GM18502 (cell line): ENCODE results near the gene OR6J1.
A peak's percentile ranks its signal among the peaks of the same experiment; 100 is the strongest.
"Not testable (repeated sequence)": the region's sequence is repeated elsewhere in the genome, so short reads cannot be mapped to it uniquely, and the experiment has no call there.

Experiments used
- ATAC-seq: cut with Tn5 transposase; IDR thresholded peaks from one replicate; pipeline ENCODE4 v1.9.1; 2021; ENCODE audit warnings: mild to moderate bottlenecking; ENCODE audit not compliant: unreplicated experiment, poor library complexity

The OR6J1 gene

DNA sequence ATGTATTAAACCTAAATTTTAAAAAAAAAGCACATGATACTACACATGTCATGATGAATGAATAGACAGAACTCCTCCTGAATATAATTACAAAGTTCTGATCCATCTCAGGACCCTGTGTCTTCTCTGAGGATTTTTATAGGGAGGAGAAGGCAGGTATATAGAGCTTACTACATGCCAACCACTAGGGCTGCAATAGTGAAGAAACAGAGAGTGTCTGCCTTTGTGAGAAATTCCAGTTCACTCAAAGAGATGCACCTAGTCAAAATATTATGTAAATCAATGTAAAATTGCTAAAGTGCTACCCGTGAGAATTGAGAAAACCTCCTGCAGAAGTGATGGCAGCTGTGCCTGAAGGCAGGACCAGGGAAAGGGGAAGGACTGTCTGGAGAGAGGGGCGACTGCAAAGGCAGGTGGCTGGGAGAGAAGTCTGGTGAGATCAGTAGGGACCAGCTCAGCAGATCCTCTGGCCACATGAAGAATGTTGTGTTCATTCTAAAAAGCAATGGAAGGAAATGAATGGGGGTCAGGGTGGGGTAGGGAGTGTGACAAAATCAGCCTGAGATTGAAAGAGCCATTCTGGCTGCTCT lies 31.0 kb downstream of the OR6J1 start:
- no peak for ATAC-seq

DNA sequence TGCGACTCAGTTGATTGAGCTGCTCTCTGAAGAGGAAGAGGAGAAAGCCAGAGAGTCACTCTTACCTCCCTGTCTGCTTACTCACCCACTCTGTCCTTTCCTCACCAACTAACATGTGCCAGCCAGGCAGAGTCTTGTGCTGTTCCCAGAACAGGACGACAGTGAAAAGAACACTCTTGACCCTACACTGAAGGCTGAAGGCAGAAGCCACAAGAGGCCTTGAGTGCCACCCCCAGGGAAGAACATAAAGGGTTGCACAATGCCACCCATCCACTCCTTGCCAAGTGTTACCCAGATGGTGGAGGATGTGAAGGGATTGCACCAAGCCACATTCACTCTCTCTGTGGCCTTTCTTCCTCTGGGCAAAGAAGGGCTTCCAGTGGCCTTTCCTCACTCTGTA lies 33.2 kb downstream of the OR6J1 start:
- ATAC-seq: no peak

DNA sequence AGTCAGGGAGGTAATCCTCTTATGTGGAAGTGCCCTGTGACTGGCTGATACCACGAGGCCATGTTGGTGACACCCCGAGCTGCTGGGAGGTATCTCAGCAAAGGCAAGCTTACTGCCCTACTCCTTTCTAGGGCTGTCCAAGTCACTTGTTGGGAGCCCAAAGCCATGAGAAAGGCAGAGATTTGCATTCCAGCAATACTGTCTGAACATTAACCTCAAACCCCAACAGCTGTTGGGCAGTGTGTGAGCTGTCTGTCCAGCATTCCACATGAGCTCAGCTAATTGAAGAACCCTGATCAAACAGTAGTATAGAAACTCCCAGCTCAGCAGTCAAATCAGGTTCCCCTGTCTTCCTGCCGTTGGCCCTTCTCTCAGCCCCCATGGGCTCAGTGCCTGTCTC lies 36.9 kb downstream of the OR6J1 start:
- no peak for ATAC-seq

DNA sequence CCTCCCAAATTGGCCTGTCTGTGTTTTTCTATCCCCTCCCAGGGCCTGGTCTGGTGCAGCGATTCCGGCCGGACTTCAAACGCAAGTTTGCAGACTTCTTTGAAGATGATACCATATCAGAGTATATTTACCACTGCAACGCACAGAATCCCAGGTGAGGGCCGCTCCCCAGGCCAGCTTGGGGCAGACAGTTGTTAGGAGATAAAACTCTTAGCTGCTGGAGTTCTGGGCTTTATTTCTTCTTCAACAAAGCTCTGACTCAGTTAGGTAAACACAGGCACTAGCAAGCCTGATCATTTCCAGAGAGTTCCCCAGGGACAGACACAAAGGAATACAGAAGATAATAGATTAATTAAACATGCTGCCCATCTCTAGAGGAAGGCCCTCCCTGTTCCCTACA lies 37.8 kb downstream of the OR6J1 start:
- no peak for ATAC-seq

DNA sequence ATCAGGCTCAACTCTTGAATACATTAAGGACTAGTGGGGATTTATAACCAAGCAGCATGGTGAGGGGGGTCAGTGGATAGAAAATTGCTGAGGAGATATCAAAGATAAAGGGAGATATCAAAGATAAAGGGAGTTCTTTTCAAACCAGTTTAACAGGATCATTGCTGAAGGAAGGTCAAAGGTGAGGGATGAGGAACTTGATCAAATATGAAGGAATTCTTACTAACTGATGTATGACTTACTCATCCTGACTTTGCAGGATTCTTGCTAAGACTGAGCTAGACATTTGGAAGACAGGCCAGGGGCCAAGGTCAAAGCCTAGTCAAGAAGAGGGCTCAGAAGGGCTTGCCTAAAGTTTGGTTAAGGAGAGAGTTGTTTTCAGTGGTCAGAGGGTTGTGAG lies 41.3 kb downstream of the OR6J1 start:
- ATAC-seq: no peak

DNA sequence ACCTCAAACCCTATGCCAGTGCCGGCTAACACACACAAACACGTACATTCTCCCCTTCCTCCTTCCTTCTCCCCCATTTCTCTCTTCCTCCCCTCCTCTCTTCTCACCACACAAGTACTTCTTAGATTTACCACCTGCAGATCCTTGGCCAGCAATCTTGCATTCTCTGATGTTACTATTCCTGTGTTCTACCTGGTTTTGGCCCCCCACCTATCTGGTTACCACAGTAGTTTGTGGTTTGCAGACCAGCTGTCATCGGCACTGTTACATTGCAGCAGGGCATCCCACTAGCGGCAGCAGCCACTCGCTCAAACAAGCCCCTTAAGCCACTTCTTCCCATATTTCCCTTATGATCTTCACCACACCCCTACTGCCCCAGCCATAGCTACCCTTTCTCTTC lies 42.2 kb downstream of the OR6J1 start:
- no peak for ATAC-seq

DNA sequence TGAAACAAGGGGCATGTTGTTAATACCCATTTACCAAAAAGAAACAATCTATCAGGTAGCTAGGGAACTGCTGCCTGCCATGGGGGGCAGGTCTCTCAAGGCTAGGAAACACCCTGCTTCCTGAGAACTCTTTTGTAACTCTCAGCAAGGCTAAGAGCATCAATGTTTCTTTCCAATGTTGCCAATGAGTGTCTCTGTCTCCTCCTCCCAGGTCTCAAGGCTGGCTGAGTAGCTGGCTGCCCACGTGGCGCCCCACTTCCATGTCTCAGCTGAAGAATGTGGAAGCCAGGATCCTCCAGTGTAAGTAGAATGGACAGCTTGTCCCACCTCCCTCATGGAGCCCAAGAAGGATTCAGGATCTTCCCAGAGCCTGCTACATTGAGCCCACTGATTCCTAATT lies 42.7 kb downstream of the OR6J1 start:
- ATAC-seq: no peak

DNA sequence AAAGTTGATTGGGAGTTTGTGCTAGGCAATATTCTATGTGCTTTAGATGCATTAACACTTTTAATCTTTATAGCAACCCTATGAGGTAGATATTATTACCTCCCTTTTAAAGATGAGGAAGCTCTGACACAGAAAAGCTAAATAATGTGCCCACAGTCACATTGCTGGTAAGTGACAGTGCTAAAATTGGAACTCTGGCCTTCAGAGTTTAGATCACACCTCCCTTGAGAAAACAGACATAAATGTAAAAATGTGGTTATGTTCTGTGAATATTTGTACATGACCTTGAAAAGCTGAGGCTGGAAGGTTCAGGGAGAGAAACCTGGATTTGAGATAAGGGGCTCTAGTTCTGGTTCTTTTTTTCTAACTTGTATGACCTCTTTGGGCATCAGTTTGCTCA lies 44.1 kb downstream of the OR6J1 start:
- ATAC-seq: no peak

DNA sequence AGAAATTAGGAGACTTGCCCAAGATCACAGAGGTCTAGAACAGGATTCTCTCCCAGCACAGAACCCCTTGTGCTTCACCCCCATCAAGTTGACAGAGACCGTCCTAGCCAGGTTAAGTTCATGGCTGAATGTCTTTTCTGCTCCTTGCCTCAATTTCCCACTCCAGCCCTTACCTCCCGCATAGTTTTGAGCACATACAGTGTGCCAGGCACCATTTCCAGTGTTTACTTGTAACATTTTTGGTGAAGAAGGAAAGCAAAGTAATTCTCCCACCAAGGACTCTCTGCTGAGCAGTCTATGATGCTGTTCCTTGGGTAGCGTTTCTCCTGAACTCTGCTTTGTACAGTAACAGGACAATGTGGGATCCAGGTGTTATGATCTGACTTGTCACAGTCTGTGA lies 44.8 kb downstream of the OR6J1 start:
- no peak for ATAC-seq

DNA sequence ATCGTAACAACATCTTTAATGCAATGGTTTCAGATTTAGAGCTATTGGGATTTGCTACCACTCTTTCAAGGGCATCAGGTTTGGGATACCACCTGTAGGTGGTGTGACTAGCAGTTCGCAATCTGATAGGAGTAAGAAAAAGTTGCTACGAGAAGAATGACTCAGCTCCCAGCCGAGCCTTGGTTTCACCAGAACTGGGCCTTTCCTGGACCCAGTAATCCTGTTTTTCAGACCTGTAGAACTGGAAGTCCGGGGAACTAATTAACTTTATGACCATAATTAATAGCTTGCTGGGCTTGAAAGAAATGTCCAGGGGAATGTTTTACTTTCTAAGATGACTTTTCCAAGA lies 45.3 kb downstream of the OR6J1 start:
- no peak for ATAC-seq

DNA sequence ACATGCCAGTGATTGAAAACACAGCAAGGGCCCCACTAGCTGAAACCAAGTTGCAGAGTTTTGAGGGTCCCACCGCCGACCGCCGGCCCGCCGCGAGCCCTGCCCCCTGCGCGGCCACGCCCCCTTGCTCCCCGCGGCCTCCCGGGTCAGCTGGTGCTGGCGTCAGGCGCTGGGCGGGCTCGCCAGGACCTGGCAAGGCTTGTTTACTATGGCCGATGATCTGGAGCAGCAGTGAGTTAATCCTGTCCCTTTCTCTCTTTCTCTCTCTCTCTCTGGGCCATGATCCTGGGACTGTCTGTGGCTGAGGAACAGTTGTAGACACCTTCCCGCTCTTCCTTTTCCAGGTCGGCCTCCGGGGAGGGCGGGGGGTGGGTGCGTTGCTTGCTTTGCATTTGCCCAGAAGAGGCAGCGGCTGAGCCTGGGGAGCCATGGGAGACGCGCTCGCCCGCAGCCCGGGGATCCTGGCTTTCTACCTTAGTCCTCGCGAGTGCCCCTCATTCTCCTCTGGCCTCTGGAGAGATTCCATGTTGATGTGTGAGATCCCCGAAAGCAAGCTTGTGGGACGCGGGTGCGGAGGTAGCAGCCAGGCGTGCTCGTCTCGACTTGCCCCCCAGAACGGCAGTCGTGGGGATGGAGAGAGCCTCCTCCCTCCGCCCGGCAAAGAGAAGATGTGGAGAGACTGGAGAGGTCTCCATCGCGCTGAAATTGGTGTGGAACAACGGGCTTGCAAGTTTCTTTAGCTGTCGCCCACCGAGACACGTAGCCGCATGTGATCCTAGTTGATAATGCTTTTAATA lies 45.9 kb downstream of the OR6J1 start, which contains the start of gene ABHD4:
TSS of gene ABHD4 (plus strand) at position 202 of the 797 bp plus-strand sequence. CDS start at position 209, 7 bp downstream.
- peak; percentile 89 for ATAC-seq

DNA sequence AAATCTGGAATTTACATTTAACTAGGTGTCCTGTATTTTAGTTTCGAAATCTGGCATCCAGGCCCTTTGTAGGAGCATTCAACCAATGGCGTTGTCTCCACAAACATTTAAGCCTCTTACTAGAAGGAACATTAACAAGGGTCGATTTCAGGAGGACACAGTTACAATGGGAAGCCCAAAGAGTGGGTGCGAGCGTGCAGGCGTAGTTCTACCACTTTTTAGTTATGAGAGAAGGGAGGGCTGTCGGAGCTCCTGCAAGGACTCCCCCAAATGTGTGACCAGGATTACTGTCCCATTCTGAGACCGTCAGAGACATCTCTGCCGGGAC lies 46.4 kb downstream of the OR6J1 start:
- ATAC-seq: peak; percentile 32

DNA sequence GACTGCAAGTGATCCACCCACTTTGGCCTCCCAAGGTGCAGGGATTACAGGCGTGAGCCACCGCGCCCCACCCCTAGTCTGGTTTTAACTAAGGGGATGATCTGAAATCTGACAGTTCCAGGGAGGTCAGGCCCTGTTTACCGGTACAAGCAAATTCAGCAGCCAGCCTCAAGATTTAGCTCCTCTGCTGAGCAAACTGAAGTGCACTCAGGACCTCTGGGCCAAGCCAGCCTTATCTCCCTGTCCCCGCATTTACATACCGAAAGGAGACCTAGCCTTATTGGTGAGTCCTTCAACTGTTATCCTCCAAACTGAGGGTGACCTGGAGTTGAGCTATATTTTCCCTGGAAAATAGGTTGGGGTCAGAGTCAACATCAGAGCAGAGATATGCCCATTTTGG lies 46.9 kb downstream of the OR6J1 start:
- ATAC-seq: no peak

DNA sequence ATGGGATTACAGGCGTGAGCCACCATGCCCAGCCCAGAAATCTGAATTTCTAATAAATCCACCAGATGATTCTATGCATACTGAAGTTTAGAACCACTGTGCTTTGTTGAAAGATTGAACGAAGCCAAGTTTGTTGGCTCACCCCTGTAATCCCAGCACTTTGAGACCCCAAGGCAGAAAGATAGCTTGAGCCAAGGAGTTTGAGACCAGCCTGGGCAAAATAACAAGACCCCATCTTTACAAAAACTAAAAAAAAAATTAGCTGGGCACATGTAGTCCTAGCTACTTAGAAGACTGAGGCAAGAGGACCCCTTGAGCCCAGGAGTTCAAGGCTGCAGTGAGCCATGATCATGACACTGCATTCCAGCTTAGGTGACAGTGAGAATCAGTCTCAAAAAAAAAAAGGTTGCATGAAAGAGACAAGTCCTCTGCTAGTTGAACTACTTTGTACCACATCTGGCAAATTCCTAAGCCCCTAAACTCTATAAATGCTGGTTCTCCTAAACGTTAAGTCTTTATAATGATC lies 47.7 kb downstream of the OR6J1 start:
- no peak for ATAC-seq

DNA sequence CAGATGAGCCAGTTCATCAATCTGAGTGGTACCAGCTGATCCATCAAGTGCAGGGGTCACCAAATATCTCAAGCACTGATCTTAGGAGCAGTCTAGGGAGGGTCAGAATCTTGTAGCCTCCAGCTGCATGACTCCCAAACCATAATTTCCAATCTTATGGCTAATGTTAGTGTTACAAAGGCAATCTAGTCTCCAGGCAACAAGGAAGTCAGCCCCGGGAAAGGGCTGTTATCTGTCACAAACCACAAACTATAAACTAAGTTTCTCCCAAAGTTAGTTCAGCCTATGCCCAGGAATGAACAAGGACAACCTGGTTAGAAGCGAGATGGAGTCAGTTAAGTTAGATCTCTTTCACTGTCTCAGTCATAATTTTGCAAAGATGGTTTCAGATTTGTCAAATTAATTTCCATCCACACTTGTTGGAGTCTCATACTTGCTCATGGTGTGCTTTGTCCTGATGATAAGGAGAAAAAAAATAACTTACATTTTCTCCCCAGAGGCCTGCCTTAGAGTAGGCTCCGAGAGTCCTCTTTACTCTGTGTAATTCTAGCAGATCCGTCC lies 49.9 kb downstream of the OR6J1 start:
- ATAC-seq: no peak

DNA sequence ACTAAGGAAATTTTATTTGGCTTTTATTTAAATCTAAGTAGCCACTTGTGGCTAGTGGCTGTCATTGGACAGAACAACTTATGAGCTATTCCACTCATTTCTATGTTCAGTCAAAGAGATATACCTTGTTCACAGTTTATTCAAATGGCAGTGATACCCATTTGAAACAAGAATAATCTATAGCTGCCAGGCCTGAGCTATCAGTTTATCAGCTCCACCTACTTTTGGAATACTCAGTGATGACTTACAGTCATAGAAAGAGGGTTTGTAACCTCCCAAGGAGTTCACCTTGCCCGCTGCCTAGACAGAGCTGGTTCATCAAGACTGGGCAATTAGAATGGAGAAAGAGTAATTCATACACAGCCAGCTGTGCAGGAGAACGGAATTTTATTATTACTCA lies 50.6 kb downstream of the OR6J1 start:
- no peak for ATAC-seq

DNA sequence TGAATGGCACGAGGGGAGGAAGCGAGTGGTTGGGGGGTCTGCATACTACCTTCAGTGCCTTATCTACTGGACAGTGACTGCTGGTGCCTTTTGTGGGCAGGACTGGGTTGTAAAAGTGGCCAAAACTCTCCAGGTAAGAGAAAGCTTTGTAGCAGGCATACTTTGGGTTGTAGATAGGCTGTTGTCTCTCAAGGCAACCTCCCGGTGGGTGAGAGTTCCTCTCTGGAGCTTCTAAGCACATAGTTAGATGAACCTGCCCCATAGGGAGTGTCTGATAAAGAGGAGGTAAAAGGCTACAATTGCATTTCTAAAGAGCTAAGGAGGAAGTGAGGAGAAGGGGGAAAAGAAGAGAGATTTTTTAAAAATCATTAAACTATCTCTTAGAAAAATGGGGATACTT lies 51.0 kb downstream of the OR6J1 start:
- ATAC-seq: no peak

DNA sequence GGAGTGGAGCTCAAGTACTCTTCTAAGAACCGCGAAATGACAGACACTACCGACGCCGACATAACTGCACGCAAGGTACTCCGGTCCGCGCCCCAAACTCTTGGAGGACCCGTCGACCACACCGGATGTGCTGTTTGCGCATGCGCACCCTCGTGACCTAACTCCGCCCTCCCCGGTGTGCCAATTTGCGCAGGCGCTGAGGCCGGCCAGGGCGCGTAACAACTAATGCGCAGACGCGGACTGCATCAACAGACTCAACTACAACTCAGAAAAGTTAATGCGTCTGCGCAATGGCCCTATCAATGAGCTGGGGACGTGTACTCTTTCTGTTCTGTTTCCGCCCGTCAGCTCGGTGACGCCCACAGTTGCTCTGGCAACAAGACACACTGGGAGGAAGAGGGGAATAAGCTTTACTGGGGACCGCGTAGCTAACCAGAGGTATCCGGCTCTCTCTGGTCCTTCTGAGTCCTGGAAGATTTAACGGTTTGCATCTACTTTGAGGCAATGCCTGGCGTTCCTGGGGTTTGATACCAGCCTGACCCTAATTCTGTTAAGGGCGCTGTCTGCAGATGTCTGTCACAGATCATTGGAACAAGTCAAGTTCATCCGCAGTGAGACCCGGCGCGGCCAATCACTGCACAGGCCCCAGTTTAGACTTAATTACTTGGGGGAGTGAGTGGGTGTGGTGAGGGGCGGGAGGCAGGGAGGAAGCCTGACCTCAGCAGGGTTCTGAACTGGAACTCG lies 54.9 kb downstream of the OR6J1 start, which contains the start of gene DAD1:
TSS of gene DAD1 (minus strand) at position 129 of the 744 bp plus-strand sequence. CDS start at position 62, 67 bp downstream.
- peak; percentile 89 for ATAC-seq

DNA sequence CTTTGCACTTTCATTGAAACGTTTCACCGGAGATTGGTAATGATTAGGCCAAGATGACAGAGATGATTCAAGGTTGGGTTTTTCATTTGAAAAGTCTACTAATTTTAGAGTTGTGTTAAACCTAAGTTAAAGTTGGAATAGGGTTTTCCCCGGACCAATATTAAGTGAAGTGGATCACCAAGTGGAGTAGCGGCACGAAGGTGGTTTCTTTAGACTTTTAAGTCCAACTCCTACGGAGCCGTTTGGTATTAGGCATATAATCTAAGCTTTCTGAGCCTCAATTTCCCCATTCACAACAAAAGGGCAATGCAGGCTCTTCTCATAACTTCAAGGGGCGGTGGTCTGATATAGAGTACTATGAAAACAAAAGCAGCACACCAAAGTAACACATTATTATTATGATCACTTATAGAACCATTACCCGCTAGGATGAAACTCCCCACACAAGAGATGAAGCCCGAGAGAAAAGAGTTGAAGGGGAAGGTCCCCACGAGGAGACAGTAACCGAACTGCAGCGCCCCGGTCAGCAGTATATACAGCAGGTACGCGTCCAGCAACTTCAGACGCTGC lies 55.5 kb downstream of the OR6J1 start:
- ATAC-seq: no peak

DNA sequence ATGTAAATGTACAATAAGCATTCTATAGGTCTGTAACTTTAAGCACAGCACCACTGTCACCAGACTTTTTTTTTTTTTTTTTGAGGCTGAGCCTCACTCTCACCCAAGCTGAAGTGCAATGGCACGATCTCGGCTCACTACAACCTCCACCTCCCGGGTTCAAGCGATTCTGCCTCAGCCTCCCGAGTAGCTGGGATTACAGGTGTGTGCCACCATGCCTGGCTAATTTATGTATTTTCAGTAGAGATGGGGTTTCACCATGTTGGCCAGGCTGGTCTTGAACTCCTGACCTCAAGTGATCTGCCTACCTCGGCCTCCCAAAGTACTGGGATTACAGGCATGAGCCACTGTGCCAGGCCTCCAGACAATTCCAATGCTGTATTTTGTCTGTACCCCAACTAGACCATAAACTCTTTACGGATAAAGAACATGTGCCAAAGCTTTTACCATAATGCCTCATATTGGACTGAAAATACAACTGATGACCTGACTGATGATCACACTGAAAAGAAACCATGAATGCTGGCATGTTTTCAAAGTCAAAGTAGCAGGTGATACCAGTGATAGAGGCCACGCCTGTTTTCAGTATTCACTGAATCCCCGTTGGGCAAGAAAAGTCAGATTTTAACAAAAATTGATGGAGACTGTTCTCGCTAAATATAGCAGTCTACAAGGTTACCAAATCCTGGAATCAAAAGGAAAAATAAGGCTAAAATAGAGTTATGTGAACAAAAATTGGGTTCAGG lies 56.3 kb downstream of the OR6J1 start:
- not testable (repeated sequence) for ATAC-seq
